GM12892 (cell line): ENCODE results near the gene ABTB2.

Source experiments
- POLR2A ChIP-seq: IDR thresholded peaks from 2 replicates; pipeline ENCODE4 v1.6.1; 2011; ENCODE audit warnings: low read depth, low read length, control low read depth
- POLR2AphosphoS5 ChIP-seq: IDR thresholded peaks from 2 replicates; pipeline ENCODE4 v1.6.1; 2011; ENCODE audit warnings: low read depth, low read length, control low read depth

DNA sequence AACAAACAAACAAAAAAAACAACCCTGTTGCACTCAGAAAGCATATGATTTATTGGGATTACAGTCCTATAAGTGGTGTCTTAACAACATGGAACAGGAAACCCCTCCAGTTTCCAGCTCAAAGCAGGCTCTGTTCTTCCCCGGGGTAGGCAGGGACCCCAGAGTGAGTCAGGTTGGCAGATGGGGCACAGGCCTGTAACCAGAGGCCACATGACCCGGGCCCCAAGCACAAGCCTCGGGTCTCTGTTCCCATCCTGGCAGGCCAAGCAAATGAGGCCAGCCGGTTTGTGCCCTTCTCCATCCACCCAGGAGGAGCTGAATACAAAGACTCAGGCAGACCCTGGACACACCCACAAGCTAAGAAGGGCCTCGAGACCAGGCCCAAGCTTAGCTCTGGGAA, 176.6 kb downstream of the ABTB2 start:
- no peak for TF ChIP-seq POLR2A
- TF ChIP-seq POLR2AphosphoS5, result no peak
